HFFc6 (cell line): ENCODE measurements around the gene MYRIP. TPM values are rescaled to one million over a fixed set of nuclear protein-coding genes. Genes with fewer than 3 reads are reported as not detected.
A peak's percentile ranks its signal among the peaks of the same experiment; 100 is the strongest.

Experiments
- DNase-seq: peaks from one replicate; pipeline ENCODE4 v3.0.0-alpha.2; 2018
- H3K27ac Mint-ChIP-seq: 2 replicates; pipeline ENCODE4 v1.8.0; 2020; ENCODE audit warnings: mild to moderate bottlenecking, mixed read lengths
- H3K27me3 Mint-ChIP-seq: 2 replicates; pipeline ENCODE4 v1.8.0; 2021; ENCODE audit warnings: mild to moderate bottlenecking, moderate library complexity, mixed read lengths; ENCODE audit not compliant: insufficient read depth
- H3K36me3 Mint-ChIP-seq: 2 replicates; pipeline ENCODE4 v1.8.0; 2021; ENCODE audit warnings: low read depth, mixed read lengths
- H3K4me1 Mint-ChIP-seq: 2 replicates; pipeline ENCODE4 v1.8.0; 2020; ENCODE audit warnings: low read depth, mixed read lengths
- H3K4me3 Mint-ChIP-seq: 2 replicates; pipeline ENCODE4 v1.8.0; 2020; ENCODE audit warnings: mild to moderate bottlenecking, moderate library complexity, mixed read lengths
- H3K9me3 Mint-ChIP-seq: 2 replicates; pipeline ENCODE4 v1.8.0; 2020; ENCODE audit warnings: mild to moderate bottlenecking, mixed read lengths
- total RNA-seq, 6 experiments: library from RNA; stranded (reverse); fragmentation: NEBNext Ultra II Directional; extraction: Animal tissue kit (Norgen Biotek cat#: 25700); gene quantifications; 2 replicates in 1 of 6; 3 replicates in 5 of 6; pipeline ENCODE4 v1.2.3, GENCODE V29; 2021
- TF ChIP-seq, protein P1 (sequence below): fragments of 200-600 bp; sonication (generic); IDR thresholded peaks from 2 replicates; pipeline ENCODE4 v1.5.0; 2021; ENCODE audit warnings: antibody characterized with exemption, mild to moderate bottlenecking

MYRIP gene
- total RNA-seq, 6 experiments from 2014 or later = 0.07 to 0.28 (median 0.13) TPM; not detected in 1

DNA sequence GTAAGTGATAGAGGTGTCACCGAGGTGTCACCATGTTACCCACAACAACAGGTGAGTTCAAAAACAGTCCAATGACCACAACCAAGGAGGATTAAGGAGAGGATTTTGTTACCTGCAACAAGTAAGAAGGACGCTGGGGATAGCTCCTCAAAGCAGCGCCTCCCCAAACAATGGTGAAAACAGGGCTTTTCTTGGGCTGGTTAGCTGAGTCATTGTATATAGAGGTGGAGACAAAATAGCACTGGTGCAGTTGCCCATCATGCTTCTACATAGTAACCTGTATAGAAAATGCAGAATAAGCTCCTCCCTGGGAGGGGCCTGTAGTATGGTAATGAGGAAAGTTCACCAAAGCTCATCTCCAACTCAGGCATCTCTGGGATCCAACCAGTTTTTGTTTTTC lies 383.2 kb downstream of the MYRIP start:
- Mint-ChIP-seq H3K4me3 (no peak overlapping the region), H3K36me3 (no peaks in the 10 kb centered on the region), H3K4me1 (no peaks in the 10 kb centered on the region), H3K27ac (no peak overlapping the region), H3K27me3 (peaks cover 5% of the 10 kb centered on the region), H3K9me3 (no peaks in the 10 kb centered on the region)
- DNase-seq = no peak
- TF ChIP-seq, protein P1, sequence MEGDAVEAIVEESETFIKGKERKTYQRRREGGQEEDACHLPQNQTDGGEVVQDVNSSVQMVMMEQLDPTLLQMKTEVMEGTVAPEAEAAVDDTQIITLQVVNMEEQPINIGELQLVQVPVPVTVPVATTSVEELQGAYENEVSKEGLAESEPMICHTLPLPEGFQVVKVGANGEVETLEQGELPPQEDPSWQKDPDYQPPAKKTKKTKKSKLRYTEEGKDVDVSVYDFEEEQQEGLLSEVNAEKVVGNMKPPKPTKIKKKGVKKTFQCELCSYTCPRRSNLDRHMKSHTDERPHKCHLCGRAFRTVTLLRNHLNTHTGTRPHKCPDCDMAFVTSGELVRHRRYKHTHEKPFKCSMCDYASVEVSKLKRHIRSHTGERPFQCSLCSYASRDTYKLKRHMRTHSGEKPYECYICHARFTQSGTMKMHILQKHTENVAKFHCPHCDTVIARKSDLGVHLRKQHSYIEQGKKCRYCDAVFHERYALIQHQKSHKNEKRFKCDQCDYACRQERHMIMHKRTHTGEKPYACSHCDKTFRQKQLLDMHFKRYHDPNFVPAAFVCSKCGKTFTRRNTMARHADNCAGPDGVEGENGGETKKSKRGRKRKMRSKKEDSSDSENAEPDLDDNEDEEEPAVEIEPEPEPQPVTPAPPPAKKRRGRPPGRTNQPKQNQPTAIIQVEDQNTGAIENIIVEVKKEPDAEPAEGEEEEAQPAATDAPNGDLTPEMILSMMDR = no peak

DNA sequence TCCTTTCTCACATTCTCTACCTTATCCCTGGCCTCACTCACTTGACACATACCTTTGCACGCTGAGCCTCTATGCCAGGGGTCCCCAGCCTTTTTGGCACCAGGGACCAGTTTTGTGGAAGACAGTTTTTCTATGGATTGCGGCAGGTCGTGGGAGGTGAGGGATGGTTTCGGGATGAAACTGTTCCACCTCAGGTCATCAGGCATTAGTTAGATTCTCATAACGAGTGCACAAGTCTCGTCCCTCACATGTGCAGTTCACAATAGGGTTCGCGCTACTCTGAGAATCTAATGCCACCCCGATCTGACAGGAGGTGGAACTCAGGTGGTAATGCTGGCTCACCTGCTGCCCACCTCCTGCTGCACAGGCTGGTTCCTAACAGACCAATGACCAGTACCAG lies 387.6 kb downstream of the MYRIP start:
- no peak for DNase-seq
- TF ChIP-seq, protein P1 = no peak
- H3K27me3 Mint-ChIP-seq = peaks cover 7% of the 10 kb centered on the region
- no peaks in the 10 kb centered on the region for H3K9me3 Mint-ChIP-seq
- no peaks in the 10 kb centered on the region for H3K36me3 Mint-ChIP-seq
- H3K4me3 Mint-ChIP-seq = no peak overlapping the region
- H3K27ac Mint-ChIP-seq = no peak overlapping the region
- H3K4me1 Mint-ChIP-seq = peaks cover 7% of the 10 kb centered on the region; the same call in 1 of the 2 replicates

DNA sequence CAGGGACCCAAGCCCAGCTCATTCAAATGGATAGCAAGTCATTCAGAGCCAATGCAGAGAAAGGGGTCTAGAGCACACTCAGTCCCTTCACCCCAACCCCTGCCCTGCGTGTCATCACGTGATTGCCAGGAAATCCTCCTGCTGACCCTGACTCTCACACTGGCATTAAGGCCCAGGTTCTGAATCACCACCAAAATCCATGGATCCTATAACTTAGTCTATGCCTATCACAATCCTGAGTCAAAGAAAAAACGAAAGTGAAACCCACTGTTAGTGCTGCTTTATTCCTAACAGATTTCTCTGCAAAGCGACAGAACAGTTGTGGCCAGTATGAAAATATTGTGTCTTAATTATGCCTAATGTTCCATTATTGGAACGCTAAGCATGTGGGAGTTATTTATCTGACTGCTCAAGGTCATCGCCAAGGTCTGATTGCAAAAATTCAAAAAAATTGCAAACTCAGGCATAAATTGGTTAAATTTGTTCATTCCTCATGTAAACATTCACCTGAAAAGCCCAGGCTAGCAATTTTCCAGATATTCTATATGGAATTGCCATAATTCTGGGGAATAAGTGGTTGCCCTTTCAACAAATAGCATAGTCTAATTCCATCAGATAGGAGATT lies 391.4 kb downstream of the MYRIP start:
- peaks cover 7% of the 10 kb centered on the region; the same call in 1 of the 2 replicates for H3K4me1 Mint-ChIP-seq
- no peak for DNase-seq
- no peak overlapping the region for H3K27ac Mint-ChIP-seq
- H3K27me3 Mint-ChIP-seq = peaks cover 9% of the 10 kb centered on the region
- H3K9me3 Mint-ChIP-seq = no peaks in the 10 kb centered on the region
- no peaks in the 10 kb centered on the region for H3K36me3 Mint-ChIP-seq
- TF ChIP-seq, protein P1 = no peak
- 0 out of 2 replicates have a peak overlapping the region, but pooled peaks have one; percentile 29 for H3K4me3 Mint-ChIP-seq

DNA sequence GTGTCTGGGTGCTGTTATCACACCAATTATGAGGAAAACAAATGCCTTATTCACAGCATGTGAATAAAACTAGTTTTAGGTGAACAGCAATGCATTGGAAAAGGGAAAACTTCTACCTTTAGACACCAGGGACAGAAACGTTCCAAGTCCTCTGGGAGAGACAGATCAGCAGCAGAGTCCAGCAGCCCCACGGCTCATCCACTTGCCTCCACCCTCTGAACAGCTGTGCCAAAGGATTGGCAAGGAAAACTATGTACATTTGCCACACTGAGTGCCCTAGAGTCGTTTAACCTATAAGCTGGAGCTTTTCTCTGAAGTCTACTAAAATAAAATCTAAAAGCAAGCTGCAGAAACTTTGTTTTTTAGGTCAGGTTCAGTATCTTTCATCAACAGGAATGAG lies 392.4 kb downstream of the MYRIP start:
- Mint-ChIP-seq H3K27ac (no peak overlapping the region), H3K9me3 (no peaks in the 10 kb centered on the region), H3K27me3 (peaks cover 7% of the 10 kb centered on the region), H3K4me3 (no peak overlapping the region), H3K36me3 (no peaks in the 10 kb centered on the region), H3K4me1 (peaks cover 7% of the 10 kb centered on the region; the same call in 1 of the 2 replicates)
- TF ChIP-seq, protein P1 = no peak
- DNase-seq = no peak

DNA sequence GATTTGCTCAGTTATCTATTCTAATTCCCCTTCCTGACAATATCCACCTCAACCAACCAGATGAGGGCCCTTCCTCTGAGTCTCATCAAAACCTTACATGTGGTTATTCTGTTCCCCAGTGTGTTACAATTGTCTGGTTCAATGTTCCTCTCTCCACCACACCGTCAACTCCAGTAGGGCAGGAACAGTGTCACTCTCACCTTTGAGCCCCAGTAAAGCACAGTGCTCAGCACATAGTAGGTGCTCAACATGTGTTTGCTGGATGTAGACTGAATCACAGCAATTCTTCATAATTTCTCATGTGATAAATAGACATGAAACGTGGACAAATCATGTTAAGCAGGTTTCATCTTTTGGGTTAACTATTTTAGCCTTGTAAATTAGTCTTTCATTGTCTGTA lies 397.1 kb downstream of the MYRIP start:
- Mint-ChIP-seq H3K27ac (no peak overlapping the region), H3K4me1 (no peaks in the 10 kb centered on the region), H3K9me3 (no peaks in the 10 kb centered on the region), H3K4me3 (no peak overlapping the region), H3K36me3 (no peaks in the 10 kb centered on the region), H3K27me3 (peaks cover 11% of the 10 kb centered on the region; the same call in 1 of the 2 replicates)
- no peak for DNase-seq
- TF ChIP-seq, protein P1 = no peak
